GM12878 (cell line): ENCODE data around the gene PDCL3. TPM values are rescaled to one million over a fixed set of nuclear protein-coding genes. Genes with fewer than 3 reads are reported as not detected.
A peak's percentile ranks its signal among the peaks of the same experiment; 100 is the strongest.

Experiments used
- BACH1 ChIP-seq: fragments of 450-650 bp; IDR thresholded peaks from 2 replicates; pipeline ENCODE4 v1.6.1; 2017; ENCODE audit warnings: mild to moderate bottlenecking, borderline replicate concordance
- CHD4 ChIP-seq: fragments of 200-600 bp; sonication (generic); IDR thresholded peaks from 2 replicates; pipeline ENCODE4 v1.6.1; 2016; ENCODE audit warnings: mild to moderate bottlenecking
- CREB1 ChIP-seq: IDR thresholded peaks from 2 replicates; pipeline ENCODE4 v1.6.1; 2012; ENCODE audit warnings: low read depth, mild to moderate bottlenecking, inconsistent platforms
- CREM ChIP-seq: IDR thresholded peaks from 2 replicates; pipeline ENCODE4 v1.6.1; 2014; ENCODE audit warnings: antibody characterized with exemption, low read depth
- HCFC1 ChIP-seq: fragments of 150-350 bp; IDR thresholded peaks from 2 replicates; pipeline ENCODE4 v1.6.1; 2014; ENCODE audit warnings: low read length
- MTA2 ChIP-seq: fragments of 450-650 bp; IDR thresholded peaks from 2 replicates; pipeline ENCODE4 v1.6.1; 2016; ENCODE audit warnings: low read depth, mild to moderate bottlenecking, moderate library complexity
- MYB ChIP-seq: fragments of 150-350 bp; IDR thresholded peaks from 2 replicates; pipeline ENCODE4 v1.6.1; 2014; ENCODE audit warnings: mild to moderate bottlenecking, low read depth, low read length, borderline replicate concordance
- MYC ChIP-seq: IDR thresholded peaks from 2 replicates; pipeline ENCODE4 v1.6.1; 2011; ENCODE audit warnings: mild to moderate bottlenecking, low read length, moderate library complexity, inconsistent platforms; ENCODE audit not compliant: insufficient read depth, insufficient replicate concordance, insufficient read length, severe bottlenecking
- NBN ChIP-seq: fragments of 450-650 bp; IDR thresholded peaks from 2 replicates; pipeline ENCODE4 v1.6.1; 2016
- NR2F1 ChIP-seq: fragments of 450-650 bp; conservative IDR thresholded peaks from 2 replicates; pipeline ENCODE4 v1.6.1; 2017; ENCODE audit warnings: mild to moderate bottlenecking
- NRF1 ChIP-seq: conservative IDR thresholded peaks from 2 replicates; pipeline ENCODE4 v1.6.1; 2011; ENCODE audit warnings: mild to moderate bottlenecking, low read depth, low read length, improper control_type of control experiment
- SRF ChIP-seq, 2 experiments: IDR thresholded peaks; 2 replicates each; pipeline ENCODE4 v1.6.1; 2011; ENCODE audit warnings: low read depth in 2 of 2, low read length in 2 of 2, mild to moderate bottlenecking in 1 of 2, moderate library complexity in 1 of 2
- YBX1 ChIP-seq: fragments of 450-650 bp; IDR thresholded peaks from 2 replicates; pipeline ENCODE4 v1.6.1; 2016; ENCODE audit warnings: antibody characterized with exemption
- ZBTB40 ChIP-seq: fragments of 450-650 bp; IDR thresholded peaks from 2 replicates; pipeline ENCODE4 v1.6.1; 2016; ENCODE audit warnings: mild to moderate bottlenecking, moderate library complexity, borderline replicate concordance
- ZNF207 ChIP-seq: fragments of 450-650 bp; IDR thresholded peaks from 2 replicates; pipeline ENCODE4 v1.6.1; 2014; ENCODE audit warnings: antibody characterized with exemption, mild to moderate bottlenecking, borderline replicate concordance
- ZNF24 ChIP-seq: fragments of 450-650 bp; IDR thresholded peaks from 2 replicates; pipeline ENCODE4 v1.6.1; 2017; ENCODE audit warnings: antibody characterized with exemption, mild to moderate bottlenecking
- polyA plus RNA-seq, 11 experiments: library from polyadenylated mRNA; depleted of rRNA in 4 of 11; unstranded in 6 of 11; stranded (reverse) in 5 of 11; fragments of >200 nt; fragmentation: Nextera tagmentation in 4 of 11; fragmentation: Illumina TruSeq in 1 of 11; extraction: Ambion mirVana in 4 of 11; extraction: Trizol in 1 of 11; gene quantifications; 1 replicate in 1 of 11; 2 replicates in 10 of 11; pipeline versions ENCODE4 v1.2.1 to v1.2.3, GENCODE V29; 2011 to 2016; ENCODE audit warnings: inconsistent platforms in 2 of 11, missing spikeins in 2 of 11, low read depth in 1 of 11
- total RNA-seq, 4 experiments: library from RNA; depleted of rRNA in 3 of 4; stranded (reverse); fragments of >200 nt in 3 of 4; fragmentation: Illumina TruSeq in 1 of 4; extraction: Trizol in 1 of 4; gene quantifications; 2 replicates each; pipeline versions ENCODE4 v1.2.1 to v1.2.3, GENCODE V29; 2013 to 2021
- TF ChIP-seq, protein P1 (sequence below): IDR thresholded peaks from 2 replicates; pipeline ENCODE4 v1.6.1; 2012; ENCODE audit warnings: low read depth, low read length, improper control_type of control experiment
- TF ChIP-seq, protein P2 (sequence below): IDR thresholded peaks from 2 replicates; pipeline ENCODE4 v1.6.1; 2012; ENCODE audit warnings: mild to moderate bottlenecking, low read depth, low read length
- TF ChIP-seq, protein P3 (sequence below): fragments of 150-350 bp; IDR thresholded peaks from 2 replicates; pipeline ENCODE4 v1.6.1; 2016; ENCODE audit warnings: low read depth, low read length

The PDCL3 gene
- total and polyA plus RNA-seq, 10 of the 15 experiments (the other 5 are each of a cell fraction or from before 2014, with no cell fraction given) = 22.9 to 111 (median 51.1) TPM

DNA sequence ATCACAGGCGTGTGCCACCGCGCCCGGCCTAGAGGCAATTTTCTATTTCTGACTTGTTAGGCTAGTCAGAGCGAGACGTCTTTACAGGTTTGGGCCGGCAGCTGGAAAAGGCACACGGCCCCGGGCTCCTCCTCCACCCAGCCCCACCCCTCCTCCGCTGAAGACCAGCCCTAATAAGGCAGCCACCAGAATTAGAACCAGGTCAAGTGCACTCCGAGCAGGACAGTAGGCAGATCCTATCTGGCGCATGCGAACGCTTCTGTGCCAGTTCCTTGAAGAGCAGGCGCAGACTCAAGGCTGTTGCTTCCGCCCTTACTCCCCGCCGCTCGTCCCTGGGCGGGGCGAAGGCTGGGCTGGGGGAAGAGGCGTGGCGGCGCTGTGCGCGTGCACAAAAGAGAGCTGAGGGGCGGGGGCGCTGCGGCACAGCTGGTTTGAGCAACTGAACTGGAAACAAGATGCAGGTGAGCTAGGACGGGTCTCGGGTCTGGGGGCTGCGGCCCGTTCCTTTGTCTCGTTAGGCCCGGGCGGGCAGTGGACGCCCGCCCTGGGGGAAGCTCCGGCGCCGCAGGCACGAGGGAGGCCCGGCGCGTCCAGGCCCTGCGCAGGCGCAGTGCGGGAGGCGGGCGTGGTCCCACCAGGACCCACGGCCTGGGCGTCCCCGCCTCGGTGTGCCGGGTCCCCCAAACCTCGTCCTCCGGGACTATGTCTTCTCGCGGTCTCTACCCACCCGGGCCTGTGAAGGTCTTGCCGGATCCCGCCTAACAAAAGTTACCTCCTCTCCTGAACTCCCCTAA lies at the start of gene PDCL3 (continued):
- TF ChIP-seq, protein P1, sequence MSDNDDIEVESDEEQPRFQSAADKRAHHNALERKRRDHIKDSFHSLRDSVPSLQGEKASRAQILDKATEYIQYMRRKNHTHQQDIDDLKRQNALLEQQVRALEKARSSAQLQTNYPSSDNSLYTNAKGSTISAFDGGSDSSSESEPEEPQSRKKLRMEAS = peak; percentile 71
- TF ChIP-seq BACH1 (peak; percentile 59; the same call in 1 of the 2 replicates), NBN (peak; percentile 96), MYC (peak; percentile 77), NRF1 (peak; percentile 89), CREB1 (peak; percentile 85), ZNF24 (no peak), MTA2 (peak; percentile 53), SRF (IDR thresholded peaks at IDR 0.05; ENCODE audit: low read depth in 2 of 2, low read length in 2 of 2) (peak; percentile 94 to 99), NR2F1 (peak; percentile 10; the same call in 1 of the 2 replicates), ZNF207 (peak; percentile 82), YBX1 (no peak), ZBTB40 (peak; percentile 42; the same call in 1 of the 2 replicates), HCFC1 (peak; percentile 73), CHD4 (no peak), CREM (peak; percentile 72; the same call in 1 of the 2 replicates), MYB (0 out of 2 replicates have a peak, but pooled peaks have one; percentile 5)
- TF ChIP-seq, protein P2, sequence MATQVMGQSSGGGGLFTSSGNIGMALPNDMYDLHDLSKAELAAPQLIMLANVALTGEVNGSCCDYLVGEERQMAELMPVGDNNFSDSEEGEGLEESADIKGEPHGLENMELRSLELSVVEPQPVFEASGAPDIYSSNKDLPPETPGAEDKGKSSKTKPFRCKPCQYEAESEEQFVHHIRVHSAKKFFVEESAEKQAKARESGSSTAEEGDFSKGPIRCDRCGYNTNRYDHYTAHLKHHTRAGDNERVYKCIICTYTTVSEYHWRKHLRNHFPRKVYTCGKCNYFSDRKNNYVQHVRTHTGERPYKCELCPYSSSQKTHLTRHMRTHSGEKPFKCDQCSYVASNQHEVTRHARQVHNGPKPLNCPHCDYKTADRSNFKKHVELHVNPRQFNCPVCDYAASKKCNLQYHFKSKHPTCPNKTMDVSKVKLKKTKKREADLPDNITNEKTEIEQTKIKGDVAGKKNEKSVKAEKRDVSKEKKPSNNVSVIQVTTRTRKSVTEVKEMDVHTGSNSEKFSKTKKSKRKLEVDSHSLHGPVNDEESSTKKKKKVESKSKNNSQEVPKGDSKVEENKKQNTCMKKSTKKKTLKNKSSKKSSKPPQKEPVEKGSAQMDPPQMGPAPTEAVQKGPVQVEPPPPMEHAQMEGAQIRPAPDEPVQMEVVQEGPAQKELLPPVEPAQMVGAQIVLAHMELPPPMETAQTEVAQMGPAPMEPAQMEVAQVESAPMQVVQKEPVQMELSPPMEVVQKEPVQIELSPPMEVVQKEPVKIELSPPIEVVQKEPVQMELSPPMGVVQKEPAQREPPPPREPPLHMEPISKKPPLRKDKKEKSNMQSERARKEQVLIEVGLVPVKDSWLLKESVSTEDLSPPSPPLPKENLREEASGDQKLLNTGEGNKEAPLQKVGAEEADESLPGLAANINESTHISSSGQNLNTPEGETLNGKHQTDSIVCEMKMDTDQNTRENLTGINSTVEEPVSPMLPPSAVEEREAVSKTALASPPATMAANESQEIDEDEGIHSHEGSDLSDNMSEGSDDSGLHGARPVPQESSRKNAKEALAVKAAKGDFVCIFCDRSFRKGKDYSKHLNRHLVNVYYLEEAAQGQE = no peak
- TF ChIP-seq, protein P3, sequence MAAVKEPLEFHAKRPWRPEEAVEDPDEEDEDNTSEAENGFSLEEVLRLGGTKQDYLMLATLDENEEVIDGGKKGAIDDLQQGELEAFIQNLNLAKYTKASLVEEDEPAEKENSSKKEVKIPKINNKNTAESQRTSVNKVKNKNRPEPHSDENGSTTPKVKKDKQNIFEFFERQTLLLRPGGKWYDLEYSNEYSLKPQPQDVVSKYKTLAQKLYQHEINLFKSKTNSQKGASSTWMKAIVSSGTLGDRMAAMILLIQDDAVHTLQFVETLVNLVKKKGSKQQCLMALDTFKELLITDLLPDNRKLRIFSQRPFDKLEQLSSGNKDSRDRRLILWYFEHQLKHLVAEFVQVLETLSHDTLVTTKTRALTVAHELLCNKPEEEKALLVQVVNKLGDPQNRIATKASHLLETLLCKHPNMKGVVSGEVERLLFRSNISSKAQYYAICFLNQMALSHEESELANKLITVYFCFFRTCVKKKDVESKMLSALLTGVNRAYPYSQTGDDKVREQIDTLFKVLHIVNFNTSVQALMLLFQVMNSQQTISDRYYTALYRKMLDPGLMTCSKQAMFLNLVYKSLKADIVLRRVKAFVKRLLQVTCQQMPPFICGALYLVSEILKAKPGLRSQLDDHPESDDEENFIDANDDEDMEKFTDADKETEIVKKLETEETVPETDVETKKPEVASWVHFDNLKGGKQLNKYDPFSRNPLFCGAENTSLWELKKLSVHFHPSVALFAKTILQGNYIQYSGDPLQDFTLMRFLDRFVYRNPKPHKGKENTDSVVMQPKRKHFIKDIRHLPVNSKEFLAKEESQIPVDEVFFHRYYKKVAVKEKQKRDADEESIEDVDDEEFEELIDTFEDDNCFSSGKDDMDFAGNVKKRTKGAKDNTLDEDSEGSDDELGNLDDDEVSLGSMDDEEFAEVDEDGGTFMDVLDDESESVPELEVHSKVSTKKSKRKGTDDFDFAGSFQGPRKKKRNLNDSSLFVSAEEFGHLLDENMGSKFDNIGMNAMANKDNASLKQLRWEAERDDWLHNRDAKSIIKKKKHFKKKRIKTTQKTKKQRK = no peak
